Measurements from ENCODE around the gene SAA1. TPM values are rescaled to one million over a fixed set of nuclear protein-coding genes. Genes with fewer than 3 reads are reported as not detected.

Gene SAA1
- 31.8 TPM in 1 of 2 replicates, not detected in the other for total RNA-seq

DNA sequence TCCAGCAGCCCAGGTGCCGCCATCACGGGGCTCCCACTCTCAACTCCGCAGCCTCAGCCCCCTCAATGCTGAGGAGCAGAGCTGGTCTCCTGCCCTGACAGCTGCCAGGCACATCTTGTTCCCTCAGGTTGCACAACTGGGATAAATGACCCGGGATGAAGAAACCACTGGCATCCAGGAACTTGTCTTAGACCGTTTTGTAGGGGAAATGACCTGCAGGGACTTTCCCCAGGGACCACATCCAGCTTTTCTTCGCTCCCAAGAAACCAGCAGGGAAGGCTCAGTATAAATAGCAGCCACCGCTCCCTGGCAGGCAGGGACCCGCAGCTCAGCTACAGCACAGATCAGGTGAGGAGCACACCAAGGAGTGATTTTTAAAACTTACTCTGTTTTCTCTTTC is at the start of gene SAA1:
SAA1 (plus strand) TSS at position 316 of the 400 bp plus-strand sequence. CDS start 624 bp downstream, outside the sequence.

DNA sequence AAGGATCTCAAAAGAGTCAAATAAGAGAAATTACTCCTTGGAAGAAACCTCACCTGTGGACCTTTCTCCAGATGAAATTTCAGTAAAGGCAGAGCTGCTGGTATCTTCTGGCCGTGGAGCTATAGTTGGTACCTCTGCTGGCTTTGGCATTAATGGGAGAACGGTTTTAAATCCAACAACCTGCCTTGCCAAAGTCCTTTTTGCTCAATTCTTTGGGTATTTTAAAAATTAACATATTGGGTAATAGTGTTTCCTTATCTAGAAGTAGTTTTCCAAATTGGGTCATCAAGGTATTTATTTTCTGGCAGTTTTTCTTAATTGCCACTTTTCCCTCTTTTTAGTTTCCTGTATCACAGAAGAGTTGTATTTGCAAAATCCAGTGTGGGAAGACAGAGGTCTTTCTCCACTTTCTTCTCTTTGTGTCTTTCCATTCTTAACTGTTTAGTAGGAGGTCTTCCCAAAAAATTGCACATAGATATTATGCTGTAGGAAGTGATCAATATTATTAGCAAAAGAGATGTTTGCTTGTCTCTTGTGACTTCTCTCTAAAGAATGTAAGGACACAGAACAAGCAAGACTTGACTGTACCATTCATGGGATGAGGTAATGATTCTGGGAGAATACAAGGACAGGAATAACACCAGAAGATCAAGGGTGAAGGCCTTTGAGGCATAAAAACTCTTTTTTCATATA is 29.3 kb upstream of the SAA1 start, which contains the start of gene SAA4:
SAA4 (minus strand) TSS at position 139 of the 693 bp plus-strand sequence. CDS start 876 bp downstream, outside the sequence.

DNA sequence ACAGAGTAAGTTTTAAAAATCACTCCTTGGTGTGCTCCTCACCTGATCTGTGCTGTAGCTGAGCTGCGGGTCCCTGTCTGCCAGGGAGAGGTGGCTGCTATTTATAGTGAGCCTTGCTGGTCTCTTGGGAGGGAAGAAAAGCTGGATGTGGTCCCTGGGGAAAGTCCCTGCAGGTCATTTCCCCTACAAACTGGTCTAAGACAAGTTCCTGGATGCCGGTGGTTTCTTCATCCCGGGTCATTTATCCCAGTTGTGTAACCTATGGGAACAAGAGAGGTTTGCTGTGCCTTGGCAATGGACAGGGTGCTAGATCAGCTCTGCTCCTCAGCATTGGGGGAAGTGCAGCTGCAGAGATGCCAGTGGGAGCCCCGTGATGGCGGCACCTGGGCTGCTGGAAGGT is 17.5 kb upstream of the SAA1 start, which contains the start of gene SAA2:
SAA2 (minus strand) TSS at position 108 of the 400 bp plus-strand sequence. CDS start 657 bp downstream, outside the sequence.

Other genes with a start within 250 kb of the SAA1 start
- gene TPH1, start 220.0 kb upstream of the SAA1 start, total RNA-seq, result under 0.01 TPM in 1 of 2 replicates, not detected in the other
- gene SAAL1, start 160.2 kb upstream of the SAA1 start, total RNA-seq, result 14.3 and 19.4 TPM in 2 replicates
- gene MRGPRX3, start 133.7 kb upstream of the SAA1 start, total RNA-seq, result not detected in 2 replicates
- not detected in 2 replicates for gene MRGPRX4, start 93.4 kb upstream of the SAA1 start, total RNA-seq
- not detected in 2 replicates for gene SAA4, start 29.5 kb upstream of the SAA1 start, total RNA-seq
- 6.8 TPM in 1 of 2 replicates, not detected in the other for gene SAA2, start 17.6 kb upstream of the SAA1 start, total RNA-seq
- 34.7 and 37.9 TPM in 2 replicates for gene HPS5, start 55.9 kb downstream of the SAA1 start, total RNA-seq
- 51.3 and 66.4 TPM in 2 replicates for gene GTF2H1, start 56.3 kb downstream of the SAA1 start, total RNA-seq
- gene LDHA, start 128.3 kb downstream of the SAA1 start, total RNA-seq, result 1,968 and 2,018 TPM in 2 replicates
- gene LDHC, start 146.1 kb downstream of the SAA1 start, total RNA-seq, result not detected in 2 replicates
- not detected in 2 replicates for gene LDHAL6A, start 189.6 kb downstream of the SAA1 start, total RNA-seq